Upper lobe of left lung (tissue), 6 donors: Measurements from ENCODE around the gene FAM20A. TPM values are rescaled to one million over a fixed set of nuclear protein-coding genes. Genes with fewer than 3 reads are reported as not detected.

ENCODE experiments used
- ATAC-seq, 2 donors: fragments of 200-7000 bp; cut with Tn5 transposase; one replicate each; pipeline ENCODE4 v1.9.1; 2022; ENCODE audit warnings: mild to moderate bottlenecking in 2 of 2, moderate library complexity in 2 of 2; ENCODE audit not compliant: low FRiP score in 2 of 2
- DNase-seq, 2 donors: peaks; one replicate each; pipeline ENCODE4 v3.0.0-alpha.2; 2019 to 2020
- H3K27ac ChIP-seq, 4 donors: fragments of 200-600 bp; sonication (generic); one replicate each; pipeline ENCODE4 v1.5.1; 2016 to 2019
- H3K27me3 ChIP-seq, 4 donors: fragments of 200-600 bp; sonication (generic); one replicate each; pipeline ENCODE4 v1.5.1; 2017 to 2019
- H3K36me3 ChIP-seq, 4 donors: fragments of 200-600 bp; sonication (generic); one replicate each; pipeline ENCODE4 v1.5.1; 2016 to 2019
- H3K4me1 ChIP-seq, 4 donors: fragments of 200-600 bp; sonication (generic); one replicate each; pipeline ENCODE4 v1.5.1; 2018 to 2019
- H3K4me3 ChIP-seq, 4 donors: fragments of 200-600 bp; sonication (generic); one replicate each; pipeline ENCODE4 v1.5.1; 2017 to 2019; ENCODE audit warnings: mild to moderate bottlenecking in 2 of 4, moderate library complexity in 1 of 4
- H3K9me3 ChIP-seq, 4 donors: fragments of 200-600 bp; sonication (generic); one replicate each; pipeline ENCODE4 v1.5.1; 2018 to 2019
- EP300 ChIP-seq, 4 donors: sonication (generic); formaldehyde crosslinking; IDR thresholded peaks; one replicate each; pipeline ENCODE4 v1.5.1; 2017; ENCODE audit warnings: antibody characterized with exemption in 4 of 4, control low read depth in 2 of 4
- POLR2A ChIP-seq, 4 donors: fragments of 450-650 bp; IDR thresholded peaks; one replicate each; pipeline ENCODE4 v1.5.1; 2016 to 2017; ENCODE audit warnings: antibody characterized with exemption in 4 of 4, mild to moderate bottlenecking in 2 of 4
- POLR2AphosphoS5 ChIP-seq, 2 donors: sonication (generic); formaldehyde crosslinking; IDR thresholded peaks; one replicate each; pipeline ENCODE4 v1.5.1; 2017; ENCODE audit warnings: antibody characterized with exemption in 2 of 2
- WGBS, 2 donors: methylation state at CpG; one replicate each; pipeline ENCODE4 v1.1.5; 2017 to 2018; 5-methylcytosine and 5-hydroxymethylcytosine counted together
- total RNA-seq, 6 donors: library from RNA; depleted of rRNA in 4 of 6; stranded (reverse); fragments of >200 nt in 4 of 6; gene quantifications; one replicate each; pipeline versions ENCODE4 v1.1.0 to v1.2.1, GENCODE V29; 2016 to 2021
- TF ChIP-seq, protein P1 (sequence below), 6 experiments: fragments of 450-650 bp in 4 of 6; fragments of 200-600 bp in 2 of 6; sonication (generic) in 2 of 6; IDR thresholded peaks; one replicate each; pipeline ENCODE4 v1.5.1; 2016 to 2019; ENCODE audit warnings: antibody characterized with exemption in 6 of 6
- donor health status: DM: no; HTN: no; CAD: no; lungs with moderate emphysema.
- donor health status: DM: no; HTN: yes; CAD: no; lungs with severe emphysema.

The FAM20A gene
- total RNA-seq, 6 donors from 2014 or later, result 40.3 to 150 (median 59.7) TPM

DNA sequence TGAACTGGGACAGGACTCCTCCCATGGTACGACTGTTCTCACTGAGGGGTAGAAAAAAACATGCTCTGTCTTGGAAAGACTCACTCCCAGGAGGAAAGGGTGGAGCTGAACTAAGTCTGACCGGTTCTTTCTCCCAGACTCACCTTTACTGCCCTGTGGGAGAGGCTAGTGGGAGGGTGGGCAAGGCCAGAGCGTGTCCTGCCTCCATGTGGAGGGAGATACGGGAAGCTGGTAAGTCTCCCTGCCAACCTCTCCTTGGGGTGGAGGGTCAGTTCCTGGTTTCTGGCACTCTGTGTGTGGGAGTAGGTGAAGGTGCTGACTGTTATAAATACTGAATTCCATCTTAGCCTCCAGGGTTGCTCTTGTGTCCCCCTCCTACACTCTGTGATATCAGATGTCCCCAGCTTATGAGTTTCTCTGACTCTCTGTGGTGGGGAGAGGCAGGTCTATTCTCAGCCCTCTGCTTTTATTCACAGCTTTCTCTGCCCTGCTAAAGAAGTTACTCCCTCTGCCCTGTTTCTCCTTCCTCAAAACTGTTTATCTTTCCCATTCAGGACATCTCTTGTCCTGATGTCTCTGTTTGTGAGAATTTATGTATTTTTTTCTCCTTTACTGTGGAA, 26.9 kb upstream of the FAM20A start:
- H3K27me3 ChIP-seq, result no peaks in the 10 kb centered on the region
- H3K4me1 ChIP-seq, result no peaks in the 10 kb centered on the region
- H3K27ac ChIP-seq, result no peak overlapping the region
- 47 to 72% methylated on average over 4 of the region's 4 CpGs for WGBS, 2 donors
- H3K4me3 ChIP-seq, result no peak overlapping the region
- no peak for TF ChIP-seq POLR2AphosphoS5 (IDR thresholded peaks at IDR 0.05)
- TF ChIP-seq, protein P1, sequence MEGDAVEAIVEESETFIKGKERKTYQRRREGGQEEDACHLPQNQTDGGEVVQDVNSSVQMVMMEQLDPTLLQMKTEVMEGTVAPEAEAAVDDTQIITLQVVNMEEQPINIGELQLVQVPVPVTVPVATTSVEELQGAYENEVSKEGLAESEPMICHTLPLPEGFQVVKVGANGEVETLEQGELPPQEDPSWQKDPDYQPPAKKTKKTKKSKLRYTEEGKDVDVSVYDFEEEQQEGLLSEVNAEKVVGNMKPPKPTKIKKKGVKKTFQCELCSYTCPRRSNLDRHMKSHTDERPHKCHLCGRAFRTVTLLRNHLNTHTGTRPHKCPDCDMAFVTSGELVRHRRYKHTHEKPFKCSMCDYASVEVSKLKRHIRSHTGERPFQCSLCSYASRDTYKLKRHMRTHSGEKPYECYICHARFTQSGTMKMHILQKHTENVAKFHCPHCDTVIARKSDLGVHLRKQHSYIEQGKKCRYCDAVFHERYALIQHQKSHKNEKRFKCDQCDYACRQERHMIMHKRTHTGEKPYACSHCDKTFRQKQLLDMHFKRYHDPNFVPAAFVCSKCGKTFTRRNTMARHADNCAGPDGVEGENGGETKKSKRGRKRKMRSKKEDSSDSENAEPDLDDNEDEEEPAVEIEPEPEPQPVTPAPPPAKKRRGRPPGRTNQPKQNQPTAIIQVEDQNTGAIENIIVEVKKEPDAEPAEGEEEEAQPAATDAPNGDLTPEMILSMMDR (IDR thresholded peaks at IDR 0.05), result no peak
- no peak for TF ChIP-seq EP300 (IDR thresholded peaks at IDR 0.05)
- ATAC-seq (peak; percentile 42 to 63), DNase-seq (peak in 1 of 2 donors; percentile 20)
- no peaks in the 10 kb centered on the region for H3K36me3 ChIP-seq
- no peaks in the 10 kb centered on the region for H3K9me3 ChIP-seq

GRCh38 chr17:68624381-68624780, 23.2 kb upstream of the FAM20A start:
- no peaks in the 10 kb centered on the region for H3K36me3 ChIP-seq
- no peak overlapping the region for H3K27ac ChIP-seq
- no peak overlapping the region for H3K4me3 ChIP-seq
- H3K27me3 ChIP-seq, result no peaks in the 10 kb centered on the region
- 89 to 93% methylated on average over 1 of the region's 1 CpG for WGBS, 2 donors
- H3K9me3 ChIP-seq, result no peaks in the 10 kb centered on the region
- no peak for ATAC-seq
- DNase-seq, result no peak
- no peaks in the 10 kb centered on the region for H3K4me1 ChIP-seq
- TF ChIP-seq EP300 (IDR thresholded peaks at IDR 0.05) (no peak), POLR2A (IDR thresholded peaks at IDR 0.05) (no peak), POLR2AphosphoS5 (IDR thresholded peaks at IDR 0.05) (no peak)
- TF ChIP-seq, protein P1 (IDR thresholded peaks at IDR 0.05), result no peak

- H3K9me3 ChIP-seq, result no peaks in the 10 kb centered on the region
Measured at GRCh38 chr17:68623811-68624210, 22.6 kb upstream of the FAM20A start.

GRCh38 chr17:68622423-68622822, 21.3 kb upstream of the FAM20A start:
- no peak for ATAC-seq
- Histone ChIP-seq H3K27ac (no peak overlapping the region), H3K9me3 (no peaks in the 10 kb centered on the region), H3K4me1 (no peaks in the 10 kb centered on the region), H3K4me3 (no peak overlapping the region), H3K36me3 (no peaks in the 10 kb centered on the region), H3K27me3 (no peaks in the 10 kb centered on the region)
- TF ChIP-seq POLR2AphosphoS5 (IDR thresholded peaks at IDR 0.05), result no peak
- no peak for TF ChIP-seq POLR2A (IDR thresholded peaks at IDR 0.05)
- TF ChIP-seq, protein P1 (IDR thresholded peaks at IDR 0.05), result no peak
- TF ChIP-seq EP300 (IDR thresholded peaks at IDR 0.05), result no peak
- no peak for DNase-seq

More at GRCh38 chr17:68623811-68624210, 22.6 kb upstream of the FAM20A start:
- no peaks in the 10 kb centered on the region for H3K36me3 ChIP-seq
- no peak overlapping the region for H3K27ac ChIP-seq
- no peaks in the 10 kb centered on the region for H3K4me1 ChIP-seq
- DNase-seq, result no peak
- no peak overlapping the region for H3K4me3 ChIP-seq
- H3K27me3 ChIP-seq, result no peaks in the 10 kb centered on the region
- no peak for ATAC-seq
- WGBS, 2 donors, result 78 to 79% methylated on average over 7 of the region's 7 CpGs
- TF ChIP-seq POLR2AphosphoS5 (IDR thresholded peaks at IDR 0.05) (no peak), POLR2A (IDR thresholded peaks at IDR 0.05) (no peak), EP300 (IDR thresholded peaks at IDR 0.05) (no peak)
- TF ChIP-seq, protein P1 (IDR thresholded peaks at IDR 0.05), result no peak

- H3K4me3 ChIP-seq, result no peak overlapping the region
- H3K27me3 ChIP-seq, result no peaks in the 10 kb centered on the region
- WGBS, 2 donors, result 74 to 80% methylated on average over 2 of the region's 2 CpGs
- no peaks in the 10 kb centered on the region for H3K9me3 ChIP-seq
- no peaks in the 10 kb centered on the region for H3K36me3 ChIP-seq
- no peak overlapping the region for H3K27ac ChIP-seq
- ATAC-seq (no peak), DNase-seq (no peak)
- no peaks in the 10 kb centered on the region for H3K4me1 ChIP-seq
- TF ChIP-seq, protein P1 (IDR thresholded peaks at IDR 0.05), result no peak
- no peak for TF ChIP-seq EP300 (IDR thresholded peaks at IDR 0.05)
- TF ChIP-seq POLR2A (IDR thresholded peaks at IDR 0.05), result no peak
- no peak for TF ChIP-seq POLR2AphosphoS5 (IDR thresholded peaks at IDR 0.05)
Measured at GRCh38 chr17:68621065-68621464, 19.9 kb upstream of the FAM20A start.
